MCF 10A (cell line): ENCODE data around the gene UVRAG. TPM values are rescaled to one million over a fixed set of nuclear protein-coding genes. Genes with fewer than 3 reads are reported as not detected.

ENCODE experiments used
- BruUV-seq: library from RNA; stranded (reverse); fragments of 400-500 nt; replicated peaks from 2 replicates; lab custom pipeline; 2021; lab: Mats Ljungman, UMichigan
- CTCF ChIA-PET: fragments of 300-600 bp; sonication (Branson Sonifier 250); formaldehyde crosslinking; extraction: SDS; loops from one replicate; lab custom pipeline; 2021; ENCODE audit warnings: antibody characterized with exemption, inconsistent platforms; lab: Yijun Ruan, JAX
- POLR2A ChIA-PET: fragments of 300-600, 350-650 bp; sonication (Branson Sonifier 250); formaldehyde crosslinking; extraction: SDS; loops from one replicate; lab custom pipeline; 2020; ENCODE audit warnings: antibody characterized with exemption, inconsistent platforms; lab: Yijun Ruan, JAX
- DNase-seq: peaks from one replicate; pipeline ENCODE4 v3.0.0-alpha.2; 2018; ENCODE audit not compliant: unreplicated experiment
- H3K27ac Mint-ChIP-seq: one replicate; pipeline ENCODE4 v1.8.0; 2022; ENCODE audit warnings: mild to moderate bottlenecking, low read depth, mixed read lengths; ENCODE audit not compliant: unreplicated experiment
- H3K27me3 Mint-ChIP-seq: one replicate; pipeline ENCODE4 v1.8.0; 2022; ENCODE audit warnings: mixed read lengths; ENCODE audit not compliant: insufficient read depth, unreplicated experiment
- H3K36me3 Mint-ChIP-seq: one replicate; pipeline ENCODE4 v1.8.0; 2022; ENCODE audit warnings: mild to moderate bottlenecking, moderate library complexity, mixed read lengths; ENCODE audit not compliant: insufficient read depth, unreplicated experiment
- H3K4me1 Mint-ChIP-seq: one replicate; pipeline ENCODE4 v1.8.0; 2022; ENCODE audit warnings: mixed read lengths; ENCODE audit not compliant: insufficient read depth, unreplicated experiment
- H3K4me3 Mint-ChIP-seq: one replicate; pipeline ENCODE4 v1.8.0; 2022; ENCODE audit warnings: mild to moderate bottlenecking, moderate library complexity, mixed read lengths; ENCODE audit not compliant: unreplicated experiment
- H3K9me3 Mint-ChIP-seq: one replicate; pipeline ENCODE4 v1.8.0; 2022; ENCODE audit warnings: mixed read lengths; ENCODE audit not compliant: unreplicated experiment
- intact Hi-C: fragments of 100-400 bp; cut with micrococcal nuclease; formaldehyde crosslinking; loops from 2 replicates; pipeline ENCODE4 v1.14.1; 2022
- total RNA-seq: library from RNA; stranded (reverse); gene quantifications from 2 replicates; pipeline ENCODE4 v1.2.3, GENCODE V29; 2022
- TF ChIP-seq, protein P1 (sequence below): fragments of 200-600 bp; IDR thresholded peaks from one replicate; pipeline ENCODE4 v1.8.0; 2022; ENCODE audit warnings: antibody characterized with exemption, mild to moderate bottlenecking; ENCODE audit not compliant: unreplicated experiment

Gene UVRAG
- total RNA-seq, 1 experiment from 2014 or later: 12.4 TPM

DNA sequence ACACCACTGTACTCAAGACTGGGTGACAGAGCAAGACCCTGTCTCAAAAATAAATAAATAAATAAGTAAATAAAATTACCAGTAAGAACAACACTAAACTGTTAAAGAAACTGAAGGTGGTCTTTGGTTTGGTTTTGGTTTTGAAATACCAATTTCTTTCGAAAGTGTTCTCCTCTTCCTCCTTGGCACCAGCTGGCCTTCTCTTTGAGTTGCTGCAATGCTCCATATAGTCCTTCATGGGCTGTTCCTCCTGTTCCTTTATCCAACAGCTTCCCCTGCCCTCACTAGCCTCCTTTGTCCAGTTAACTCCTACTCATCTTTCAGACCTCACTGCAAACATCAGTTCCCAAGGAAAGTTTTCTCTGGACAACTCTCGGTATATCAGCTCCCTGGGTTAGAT lies 5.0 kb upstream of the UVRAG start:
- BruUV-seq: no TSS peak
- POLR2A ChIA-PET: no interaction called here
- H3K4me1 Mint-ChIP-seq: peaks cover 11% of the 10 kb centered on the region
- DNase-seq: no peak
- no peaks in the 10 kb centered on the region for H3K27me3 Mint-ChIP-seq
- peaks cover 6% of the 10 kb centered on the region for H3K36me3 Mint-ChIP-seq
- CTCF ChIA-PET: interaction anchor here (0.6 to 6.0 kb wide), 4 partner anchors 57 to 342 kb away, joined by 3 to 39 read pairs (median 3); no protein-coding TSS in a partner anchor
- intact Hi-C loops: no loop called here
- no peaks in the 10 kb centered on the region for H3K9me3 Mint-ChIP-seq
- TF ChIP-seq, protein P1, sequence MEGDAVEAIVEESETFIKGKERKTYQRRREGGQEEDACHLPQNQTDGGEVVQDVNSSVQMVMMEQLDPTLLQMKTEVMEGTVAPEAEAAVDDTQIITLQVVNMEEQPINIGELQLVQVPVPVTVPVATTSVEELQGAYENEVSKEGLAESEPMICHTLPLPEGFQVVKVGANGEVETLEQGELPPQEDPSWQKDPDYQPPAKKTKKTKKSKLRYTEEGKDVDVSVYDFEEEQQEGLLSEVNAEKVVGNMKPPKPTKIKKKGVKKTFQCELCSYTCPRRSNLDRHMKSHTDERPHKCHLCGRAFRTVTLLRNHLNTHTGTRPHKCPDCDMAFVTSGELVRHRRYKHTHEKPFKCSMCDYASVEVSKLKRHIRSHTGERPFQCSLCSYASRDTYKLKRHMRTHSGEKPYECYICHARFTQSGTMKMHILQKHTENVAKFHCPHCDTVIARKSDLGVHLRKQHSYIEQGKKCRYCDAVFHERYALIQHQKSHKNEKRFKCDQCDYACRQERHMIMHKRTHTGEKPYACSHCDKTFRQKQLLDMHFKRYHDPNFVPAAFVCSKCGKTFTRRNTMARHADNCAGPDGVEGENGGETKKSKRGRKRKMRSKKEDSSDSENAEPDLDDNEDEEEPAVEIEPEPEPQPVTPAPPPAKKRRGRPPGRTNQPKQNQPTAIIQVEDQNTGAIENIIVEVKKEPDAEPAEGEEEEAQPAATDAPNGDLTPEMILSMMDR: no peak
- H3K4me3 Mint-ChIP-seq: no peak overlapping the region
- no peak overlapping the region for H3K27ac Mint-ChIP-seq

DNA sequence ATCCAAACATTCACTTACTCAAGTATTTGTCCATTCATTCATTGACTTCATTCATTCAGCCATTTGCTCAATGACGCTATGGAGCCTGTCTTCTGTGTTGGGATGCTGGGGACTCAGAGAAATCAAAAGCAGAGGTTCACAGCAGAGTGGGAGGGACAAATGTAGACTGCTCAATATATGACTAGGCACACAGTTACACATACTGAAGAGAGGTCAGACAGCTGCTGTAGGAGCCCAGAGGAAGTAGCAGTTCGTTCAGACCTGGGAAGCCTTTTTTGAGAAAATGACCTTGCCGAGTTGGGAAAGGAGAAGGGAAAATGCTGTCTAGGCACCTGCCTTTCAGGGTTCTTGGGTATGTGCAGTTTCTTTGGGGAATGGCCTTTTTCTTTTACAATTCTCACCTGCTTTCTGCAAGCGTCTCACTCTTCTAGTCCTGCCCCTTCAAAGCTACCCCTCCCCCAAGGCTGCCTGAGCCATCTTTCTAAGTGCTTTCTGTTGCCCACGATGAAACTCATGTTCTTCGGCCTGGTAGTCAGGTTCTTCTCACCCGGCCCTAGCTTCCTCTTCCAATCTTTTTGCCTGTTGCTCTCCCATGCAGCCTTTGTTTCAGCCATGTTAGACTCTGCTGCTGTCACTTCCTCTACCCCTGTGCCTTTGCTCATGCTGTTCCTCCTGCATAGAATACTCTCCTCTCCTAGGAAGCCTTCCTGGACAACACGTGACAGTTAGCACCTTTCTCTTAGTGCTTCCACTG lies 4.2 kb upstream of the UVRAG start:
- no peak overlapping the region for H3K4me3 Mint-ChIP-seq
- intact Hi-C loops: no loop called here
- BruUV-seq: no TSS peak
- DNase-seq: no peak
- CTCF ChIA-PET: interaction anchor here (0.5 to 6.0 kb wide), 8 partner anchors 8 to 342 kb away, joined by 3 to 39 read pairs (median 4); no protein-coding TSS in a partner anchor
- H3K27me3 Mint-ChIP-seq: no peaks in the 10 kb centered on the region
- no peaks in the 10 kb centered on the region for H3K9me3 Mint-ChIP-seq
- H3K4me1 Mint-ChIP-seq: peaks cover 11% of the 10 kb centered on the region
- POLR2A ChIA-PET: no interaction called here
- no peaks in the 10 kb centered on the region for H3K36me3 Mint-ChIP-seq
- TF ChIP-seq, protein P1: no peak
- H3K27ac Mint-ChIP-seq: no peak overlapping the region

GRCh38 chr11:75811485-75811884 lies 3.5 kb upstream of the UVRAG start:
- no peaks in the 10 kb centered on the region for H3K36me3 Mint-ChIP-seq
- no peak overlapping the region for H3K4me3 Mint-ChIP-seq
- ChIA-PET CTCF (interaction anchor here (0.5 to 6.0 kb wide), 6 partner anchors 9 to 346 kb away, joined by 3 to 39 read pairs (median 5); no protein-coding TSS in a partner anchor), POLR2A (no interaction called here)
- no peak for DNase-seq
- TF ChIP-seq, protein P1: no peak
- peaks cover 11% of the 10 kb centered on the region for H3K4me1 Mint-ChIP-seq
- intact Hi-C loops: no loop called here
- no TSS peak for BruUV-seq
- no peak overlapping the region for H3K27ac Mint-ChIP-seq
- H3K9me3 Mint-ChIP-seq: no peaks in the 10 kb centered on the region
- H3K27me3 Mint-ChIP-seq: no peaks in the 10 kb centered on the region

DNA sequence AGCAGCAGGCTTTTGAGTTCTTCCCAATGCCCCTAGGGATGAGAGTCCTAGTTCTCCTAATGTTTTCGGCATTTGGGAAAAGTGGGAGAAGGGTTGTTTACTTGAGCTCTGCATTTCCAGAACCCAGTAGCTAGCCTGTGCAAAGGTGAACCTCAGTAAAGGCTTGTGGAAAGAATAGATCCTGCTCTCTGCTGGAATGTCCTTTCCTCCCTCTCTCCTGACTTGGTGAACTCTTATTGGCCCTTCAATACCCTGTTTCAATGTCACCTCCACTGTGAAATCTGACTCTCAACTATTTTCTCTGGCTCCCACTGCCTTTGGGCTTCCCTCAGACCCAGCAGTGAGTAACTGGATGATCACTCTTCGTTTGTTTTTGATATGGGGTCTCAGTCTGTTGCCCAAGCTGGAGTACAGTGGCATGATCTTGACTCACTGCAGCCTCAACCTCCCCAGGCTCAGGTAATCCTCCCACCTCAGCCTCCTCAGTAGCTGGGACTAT lies 2.4 kb upstream of the UVRAG start:
- intact Hi-C loops: no loop called here
- CTCF ChIA-PET: interaction anchor here (0.6 to 6.0 kb wide), 5 partner anchors 10 to 981 kb away, joined by 3 to 39 read pairs (median 3); no protein-coding TSS in a partner anchor
- H3K27ac Mint-ChIP-seq: no peak overlapping the region

More for the DNA sequence above, 2.4 kb upstream of the UVRAG start:
- DNase-seq: no peak
- peaks cover 11% of the 10 kb centered on the region for H3K4me1 Mint-ChIP-seq
- POLR2A ChIA-PET: interaction anchor here (0.6 to 1.1 kb wide), 5 partner anchors 11 to 1059 kb away, joined by 3 to 4 read pairs (median 3); no protein-coding TSS in a partner anchor
- no TSS peak for BruUV-seq
- TF ChIP-seq, protein P1: no peak
- no peaks in the 10 kb centered on the region for H3K27me3 Mint-ChIP-seq
- H3K4me3 Mint-ChIP-seq: no peak overlapping the region
- no peaks in the 10 kb centered on the region for H3K36me3 Mint-ChIP-seq
- H3K9me3 Mint-ChIP-seq: no peaks in the 10 kb centered on the region
